Keratinocyte (primary cell): ENCODE results near the gene GRIK2.

Experiments used
- CTCF ChIP-seq, 3 experiments: IDR thresholded peaks in 1 of 3; conservative IDR thresholded peaks in 1 of 3; optimal IDR thresholded peaks in 1 of 3; 2 replicates in 2 of 3; 3 replicates in 1 of 3; pipeline versions ENCODE3 to v1.5.1; 2011; ENCODE audit warnings: low read length in 3 of 3, mild to moderate bottlenecking in 3 of 3, moderate library complexity in 2 of 3, control low read depth in 1 of 3, inconsistent platforms in 1 of 3; ENCODE audit not compliant: insufficient read depth in 2 of 3; ENCODE audit errors: extremely low read depth in 1 of 3
- EZH2 ChIP-seq: IDR thresholded peaks from one replicate; pipeline ENCODE4 v1.6.1; 2012; ENCODE audit warnings: inconsistent platforms, mild to moderate bottlenecking, low read length, moderate library complexity

DNA sequence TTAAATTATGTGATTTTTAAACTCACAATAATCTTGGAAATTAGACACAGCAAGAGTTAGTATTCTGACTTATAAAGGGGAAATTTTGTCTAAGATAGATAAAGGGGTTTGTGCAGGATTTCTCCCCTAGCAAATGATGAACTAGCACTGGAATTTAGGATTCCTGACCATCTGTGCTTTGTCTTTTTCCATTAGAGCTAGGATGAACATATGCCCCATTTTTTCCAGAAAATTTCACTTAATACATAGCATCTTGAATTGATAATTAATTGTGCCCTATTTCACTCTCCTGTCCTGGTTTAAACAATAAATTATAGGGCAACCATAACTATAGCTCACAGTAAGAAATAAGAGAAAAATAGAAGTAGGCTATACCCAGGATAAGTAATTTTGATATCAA, 601.0 kb downstream of the GRIK2 start:
- TF ChIP-seq CTCF (optimal IDR thresholded peaks at IDR 0.05 in 1 of 3, IDR thresholded peaks at IDR 0.05 in 1 of 3, conservative IDR thresholded peaks at IDR 0.05 in 1 of 3; ENCODE audit: extremely low read depth in 1 of 3, insufficient read depth in 2 of 3, low read length in 3 of 3) (no peak), EZH2 (no peak)
